Measurements from ENCODE around the gene MYL6B.

GRCh38 chr12:56151672-56152131 is 685 bp upstream of the MYL6B start:
- TF ChIP-seq, protein P1, sequence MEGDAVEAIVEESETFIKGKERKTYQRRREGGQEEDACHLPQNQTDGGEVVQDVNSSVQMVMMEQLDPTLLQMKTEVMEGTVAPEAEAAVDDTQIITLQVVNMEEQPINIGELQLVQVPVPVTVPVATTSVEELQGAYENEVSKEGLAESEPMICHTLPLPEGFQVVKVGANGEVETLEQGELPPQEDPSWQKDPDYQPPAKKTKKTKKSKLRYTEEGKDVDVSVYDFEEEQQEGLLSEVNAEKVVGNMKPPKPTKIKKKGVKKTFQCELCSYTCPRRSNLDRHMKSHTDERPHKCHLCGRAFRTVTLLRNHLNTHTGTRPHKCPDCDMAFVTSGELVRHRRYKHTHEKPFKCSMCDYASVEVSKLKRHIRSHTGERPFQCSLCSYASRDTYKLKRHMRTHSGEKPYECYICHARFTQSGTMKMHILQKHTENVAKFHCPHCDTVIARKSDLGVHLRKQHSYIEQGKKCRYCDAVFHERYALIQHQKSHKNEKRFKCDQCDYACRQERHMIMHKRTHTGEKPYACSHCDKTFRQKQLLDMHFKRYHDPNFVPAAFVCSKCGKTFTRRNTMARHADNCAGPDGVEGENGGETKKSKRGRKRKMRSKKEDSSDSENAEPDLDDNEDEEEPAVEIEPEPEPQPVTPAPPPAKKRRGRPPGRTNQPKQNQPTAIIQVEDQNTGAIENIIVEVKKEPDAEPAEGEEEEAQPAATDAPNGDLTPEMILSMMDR (IDR thresholded peaks at IDR 0.05) = peak in 1 of 3 donors; percentile 38
- TF ChIP-seq POLR2A (IDR thresholded peaks at IDR 0.05) = no peak
